Renal cortical epithelial cell (primary cell): ENCODE results near the gene POLL. TPM values are rescaled to one million over a fixed set of nuclear protein-coding genes. Genes with fewer than 3 reads are reported as not detected.

ENCODE experiments used
- DNase-seq: peaks from one replicate; pipeline ENCODE4 v3.0.0-alpha.2; 2011; ENCODE audit warnings: low read depth
- total RNA-seq: library from RNA; depleted of rRNA; stranded (reverse); fragments of >200 nt; gene quantifications from 2 replicates; pipeline ENCODE4 v1.2.3, GENCODE V29; 2014

Gene POLL
- total RNA-seq, 1 donor from 2014 or later = 13.8 TPM

GRCh38 chr10:101573885-101574753 lies 13.9 kb downstream of the POLL start:
- DNase-seq = no peak

- DNase-seq = no peak
Observed at GRCh38 chr10:101572785-101573184, 15.3 kb downstream of the POLL start.

GRCh38 chr10:101572126-101572525 lies 15.9 kb downstream of the POLL start:
- no peak for DNase-seq

GRCh38 chr10:101571271-101571925 lies 16.7 kb downstream of the POLL start:
- no peak for DNase-seq

GRCh38 chr10:101570428-101571270 lies 17.4 kb downstream of the POLL start:
- DNase-seq = no peak

- no peak for DNase-seq
Observed at GRCh38 chr10:101569622-101570427, 18.2 kb downstream of the POLL start.

- DNase-seq = no peak
Observed at GRCh38 chr10:101569323-101569621, 18.8 kb downstream of the POLL start.

GRCh38 chr10:101568054-101568745 lies 19.9 kb downstream of the POLL start:
- DNase-seq = no peak

- DNase-seq = no peak
Observed at GRCh38 chr10:101567165-101568006, 20.7 kb downstream of the POLL start.

- no peak for DNase-seq
Observed at GRCh38 chr10:101566333-101567164, 21.5 kb downstream of the POLL start.

GRCh38 chr10:101565936-101566332 lies 22.1 kb downstream of the POLL start:
- no peak for DNase-seq

- no peak for DNase-seq
Observed at GRCh38 chr10:101565370-101565900, 22.6 kb downstream of the POLL start.

GRCh38 chr10:101564490-101564991 lies 23.5 kb downstream of the POLL start:
- no peak for DNase-seq

- DNase-seq = no peak
Observed at GRCh38 chr10:101563497-101564040, 24.5 kb downstream of the POLL start.

- DNase-seq = no peak
Observed at GRCh38 chr10:101563007-101563406, 25.1 kb downstream of the POLL start.

- DNase-seq = no peak
Observed at GRCh38 chr10:101562231-101562630, 25.8 kb downstream of the POLL start.

GRCh38 chr10:101561068-101561915 lies 26.8 kb downstream of the POLL start:
- no peak for DNase-seq
